ENCODE data around the gene INSR.
"Not testable (repeated sequence)": the region's sequence is repeated elsewhere in the genome, so short reads cannot be mapped to it uniquely, and the experiment has no call there.

Gene INSR

DNA sequence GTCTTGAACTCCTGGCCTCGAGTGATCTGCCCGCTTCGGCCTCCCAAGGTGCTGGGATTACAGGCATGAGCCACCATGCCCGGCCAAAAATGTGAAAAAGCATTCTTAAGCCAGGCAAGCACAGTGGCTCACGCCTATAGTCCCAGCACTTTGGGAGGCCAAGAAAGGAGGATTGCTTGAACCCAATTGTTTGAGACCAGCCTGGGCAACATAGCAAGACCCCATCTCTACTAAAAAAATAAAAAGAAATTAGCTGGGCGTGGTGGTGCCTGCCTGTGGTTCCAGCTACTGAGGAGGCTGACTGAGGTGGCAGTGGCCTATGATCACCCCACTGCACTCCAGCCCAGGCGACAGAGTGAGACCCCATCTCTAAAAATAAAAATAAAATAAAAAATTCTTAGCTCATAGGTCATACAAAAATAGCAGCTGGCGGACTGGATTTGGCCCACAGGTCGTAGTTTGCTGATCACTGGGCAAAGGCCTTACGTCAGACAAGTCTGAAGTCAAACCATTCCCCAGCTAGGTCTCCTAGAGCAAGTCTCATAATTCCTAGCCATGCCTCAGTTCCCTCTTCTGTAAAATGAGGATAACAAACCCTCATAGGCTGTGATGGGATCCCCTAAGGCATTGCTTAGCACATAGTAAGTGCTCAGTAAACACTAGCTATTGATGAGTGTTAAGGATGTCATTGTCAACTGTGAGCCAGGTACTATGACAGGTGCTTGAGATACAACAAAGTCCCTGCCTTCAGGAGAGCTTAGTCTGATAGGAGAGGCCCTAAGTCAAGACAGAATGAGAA, 36.0 kb downstream of the INSR start:
- no peak for DNase-seq (ENCODE audit: low read depth in 1 of 2, low spot score in 1 of 2)

DNA sequence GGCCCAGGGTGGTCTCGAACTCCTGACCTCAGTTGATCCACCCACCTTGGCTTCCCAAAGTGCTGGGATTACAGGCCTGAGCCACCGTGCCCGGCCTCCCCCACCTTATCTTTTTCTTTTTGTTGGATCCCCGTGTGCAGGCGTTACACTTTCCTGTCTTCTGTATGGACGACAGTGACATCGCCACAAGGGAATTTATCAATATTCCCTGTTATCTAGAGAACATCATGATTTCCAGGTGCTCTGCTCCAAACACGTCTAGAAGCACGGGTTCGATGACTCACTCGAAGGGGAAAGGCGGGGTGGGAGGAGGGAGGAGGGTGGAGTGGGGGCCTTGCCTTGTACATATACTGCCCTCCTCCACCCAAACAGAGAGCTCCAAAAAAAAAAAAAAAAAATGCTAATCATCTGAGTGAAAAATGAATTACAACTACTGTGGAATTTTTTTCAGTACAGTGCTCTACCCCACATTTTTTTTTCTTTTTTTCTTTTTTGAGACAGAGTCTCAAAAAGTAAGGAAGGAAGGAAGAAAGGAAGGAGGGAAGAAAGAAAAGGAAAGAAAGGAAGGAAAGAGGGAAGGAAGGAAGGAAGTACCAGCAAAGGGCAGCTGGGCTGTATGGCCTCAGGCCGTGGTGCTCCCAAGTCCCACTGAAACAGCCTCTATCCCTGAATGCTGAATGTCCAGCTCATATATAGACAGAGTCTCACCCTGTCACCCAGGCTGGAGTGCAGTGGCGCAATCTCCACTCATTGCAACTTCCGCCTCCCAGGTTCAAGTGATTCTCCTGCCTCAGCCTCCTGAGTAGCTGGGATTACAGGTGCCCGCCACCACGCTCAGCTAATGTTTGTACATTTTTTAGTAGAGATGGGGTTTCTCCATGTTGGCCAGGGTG, 36.8 kb downstream of the INSR start:
- no peak for DNase-seq (ENCODE audit: low read depth in 1 of 2, low spot score in 1 of 2)

GRCh38 chr19:7255631-7256030, 38.6 kb downstream of the INSR start:
- no peak for DNase-seq (ENCODE audit: low read depth in 1 of 2, low spot score in 1 of 2)

DNA sequence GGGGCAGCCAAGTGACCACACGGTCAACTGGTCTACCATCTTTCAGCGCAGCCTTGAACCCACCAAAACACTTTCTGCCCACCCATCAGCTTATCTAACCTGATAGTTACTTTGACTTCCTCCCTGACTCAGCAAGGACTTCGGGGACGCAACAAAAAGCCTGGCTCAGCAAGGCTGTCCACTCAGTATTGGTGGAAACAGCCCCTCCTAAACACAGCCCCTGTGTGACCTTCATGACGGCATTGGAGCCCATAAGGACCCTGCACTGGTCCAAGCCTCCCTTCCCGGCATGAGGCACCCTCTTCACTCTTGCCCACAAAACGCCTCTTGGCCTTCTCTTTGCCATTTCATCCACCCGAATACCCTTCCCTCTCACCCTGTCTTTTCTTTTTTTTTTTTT, 39.1 kb downstream of the INSR start:
- DNase-seq (ENCODE audit: low read depth in 1 of 2, low spot score in 1 of 2) = no peak

- no peak for DNase-seq (ENCODE audit: low read depth in 1 of 2, low spot score in 1 of 2)
Measured at GRCh38 chr19:7254590-7254989, 39.6 kb downstream of the INSR start.

GRCh38 chr19:7252364-7252763, 41.9 kb downstream of the INSR start:
- DNase-seq (ENCODE audit: low read depth in 1 of 2, low spot score in 1 of 2) = no peak

GRCh38 chr19:7251494-7251893, 42.7 kb downstream of the INSR start:
- no peak for DNase-seq (ENCODE audit: low read depth in 1 of 2, low spot score in 1 of 2)

GRCh38 chr19:7250951-7251350, 43.3 kb downstream of the INSR start:
- DNase-seq (ENCODE audit: low read depth in 1 of 2, low spot score in 1 of 2) = no peak

DNA sequence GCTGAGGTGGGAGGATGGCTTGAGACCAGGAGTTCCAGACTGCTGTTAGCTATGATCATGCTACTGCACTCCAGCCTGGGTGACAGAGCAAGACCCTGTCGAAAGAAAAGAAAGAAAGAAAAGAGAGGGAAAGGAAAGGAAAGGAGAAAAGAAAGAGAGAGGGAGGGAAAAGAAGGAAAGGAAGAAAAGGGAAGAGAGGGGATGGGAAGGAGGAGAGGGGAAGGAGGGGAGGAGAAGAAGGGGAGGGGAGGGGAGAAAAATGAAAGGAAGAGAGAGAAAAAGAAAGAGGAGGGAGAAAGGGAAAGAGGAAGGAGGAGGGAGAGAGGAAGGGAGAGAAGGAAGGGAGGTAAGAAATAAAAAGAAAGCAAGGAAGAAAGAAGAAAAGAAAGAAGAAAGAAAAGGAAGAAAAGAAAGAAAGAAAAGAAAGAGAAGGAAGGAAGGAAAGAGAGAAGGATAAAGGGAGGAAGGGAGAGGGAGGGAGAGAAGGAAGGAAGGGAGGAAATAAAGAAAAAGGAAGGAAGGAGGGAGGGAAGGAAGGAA, 44.1 kb downstream of the INSR start:
- DNase-seq (ENCODE audit: low read depth in 1 of 2, low spot score in 1 of 2) = no peak

DNA sequence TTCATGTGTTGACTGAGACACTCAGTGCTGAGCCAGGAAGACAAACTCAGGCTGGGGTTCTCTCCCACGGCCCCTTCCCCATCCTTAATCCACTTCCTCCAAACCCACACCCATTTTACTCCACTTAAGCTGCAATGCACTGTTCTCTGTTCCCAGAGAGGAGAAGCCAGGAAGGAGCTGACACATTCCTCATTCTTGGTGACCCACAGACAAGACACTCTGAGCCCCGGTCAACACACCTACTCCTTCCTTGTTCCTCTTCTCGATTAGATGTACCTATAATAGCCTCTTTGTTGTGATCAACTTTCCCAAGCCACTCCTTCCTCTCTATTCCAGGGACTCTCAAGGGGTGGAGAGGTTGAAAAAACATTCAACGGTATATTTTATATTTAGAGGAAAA, 47.1 kb downstream of the INSR start:
- DNase-seq (ENCODE audit: low read depth in 1 of 2, low spot score in 1 of 2) = no peak

- DNase-seq (ENCODE audit: low read depth in 1 of 2, low spot score in 1 of 2) = no peak
Measured at GRCh38 chr19:7246601-7247000, 47.6 kb downstream of the INSR start.

DNA sequence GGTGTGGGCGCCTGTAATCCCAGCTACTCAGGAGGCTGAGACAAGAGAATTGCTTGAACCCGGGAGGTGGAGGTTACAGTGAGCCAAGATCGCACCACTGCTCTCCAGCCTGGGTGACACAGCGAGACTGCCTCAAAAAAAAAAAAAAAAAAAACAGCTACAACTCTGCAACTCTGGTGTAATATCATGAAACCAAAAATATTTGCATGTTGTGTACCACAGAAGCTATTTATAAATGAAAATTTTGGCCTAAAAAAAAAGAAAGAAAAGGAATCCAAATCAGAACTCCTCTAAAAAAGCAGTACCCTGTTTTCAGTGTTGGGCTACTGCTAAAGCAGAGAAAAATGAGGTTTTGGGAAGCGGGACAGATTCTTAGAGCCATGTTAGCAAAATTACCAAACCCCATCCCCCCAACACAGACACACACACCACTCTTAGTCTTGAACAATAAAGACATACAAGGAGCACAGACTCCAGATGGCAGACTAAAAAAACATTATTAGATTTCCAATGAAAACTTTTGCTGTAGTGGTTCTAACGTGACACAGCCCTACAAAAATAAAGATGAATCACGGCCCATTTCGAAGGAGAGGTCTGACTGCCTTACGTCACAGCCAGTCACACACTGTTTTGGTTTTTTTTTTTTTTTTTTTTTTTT, 51.5 kb downstream of the INSR start:
- no peak for DNase-seq (ENCODE audit: low read depth in 1 of 2, low spot score in 1 of 2)

DNA sequence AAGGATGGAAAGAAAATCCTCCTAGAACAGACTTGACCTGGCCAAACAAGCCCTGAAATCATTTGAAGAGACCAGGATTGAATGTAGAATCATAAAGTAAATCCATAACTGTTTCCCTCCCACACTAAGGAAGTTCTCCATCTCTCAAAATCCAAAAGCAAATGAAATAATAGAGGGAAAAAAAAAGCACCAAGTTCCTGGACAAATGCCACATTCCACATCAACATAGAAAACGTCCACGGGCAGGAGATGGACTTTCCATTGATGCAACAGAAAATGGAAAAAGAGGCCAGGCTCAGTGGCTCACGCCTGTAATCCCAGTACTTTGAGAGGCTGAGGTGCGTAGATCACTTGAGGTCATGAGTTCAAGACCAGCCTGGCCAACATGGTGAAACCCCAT, 56.2 kb downstream of the INSR start:
- DNase-seq (ENCODE audit: low read depth in 1 of 2, low spot score in 1 of 2) = no peak

DNA sequence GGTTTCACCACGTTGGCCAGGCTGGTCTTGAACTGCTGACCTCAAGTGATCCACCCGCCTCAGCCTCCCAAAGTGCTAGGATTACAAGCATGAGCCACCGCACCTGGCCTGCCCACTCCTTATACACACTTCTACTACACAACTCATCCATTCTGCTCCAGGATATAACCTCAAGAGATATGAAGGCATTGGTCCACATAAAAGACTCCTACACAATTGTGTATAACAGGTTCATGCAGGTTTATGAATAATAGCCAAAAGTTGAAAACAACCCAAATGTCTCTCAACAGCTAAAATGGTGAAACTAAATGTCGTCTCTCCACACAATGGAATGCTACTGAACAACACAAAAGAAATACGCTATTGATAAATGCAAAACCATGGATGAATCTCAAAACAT, 58.1 kb downstream of the INSR start:
- no peak for DNase-seq (ENCODE audit: low read depth in 1 of 2, low spot score in 1 of 2)

- DNase-seq (ENCODE audit: low read depth in 1 of 2, low spot score in 1 of 2) = no peak
Measured at GRCh38 chr19:7230826-7231225, 63.4 kb downstream of the INSR start.

GRCh38 chr19:7229735-7230134, 64.5 kb downstream of the INSR start:
- no peak for DNase-seq (ENCODE audit: low read depth in 1 of 2, low spot score in 1 of 2)

DNA sequence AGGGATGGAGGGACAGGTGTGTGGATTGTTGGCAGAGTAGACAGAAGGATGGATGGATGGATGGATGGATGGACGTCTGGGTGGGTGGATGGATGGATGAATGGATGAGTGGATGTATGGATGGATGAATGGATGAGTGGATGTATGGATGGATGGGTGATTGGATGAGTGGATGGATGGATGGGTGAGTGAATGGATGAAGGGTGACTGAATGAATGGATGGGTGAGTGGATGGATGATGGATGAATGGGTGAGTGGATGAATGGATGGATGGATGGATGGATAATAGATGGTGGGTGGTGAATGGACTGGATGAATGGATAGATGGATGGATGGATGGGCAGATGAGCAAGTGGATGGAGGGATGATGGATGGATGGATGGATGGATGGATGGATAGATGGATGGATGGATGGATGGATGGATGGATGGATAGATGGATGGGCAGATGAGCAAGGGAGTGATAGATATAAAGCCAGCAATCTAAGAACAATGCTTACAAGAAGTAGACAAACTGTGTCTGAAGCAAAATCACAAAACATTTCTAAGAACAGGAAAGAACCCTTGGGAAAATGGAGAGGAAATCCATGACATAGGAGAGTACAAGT, 65.2 kb downstream of the INSR start:
- DNase-seq (ENCODE audit: low read depth in 1 of 2, low spot score in 1 of 2) = no peak

- no peak for DNase-seq (ENCODE audit: low read depth in 1 of 2, low spot score in 1 of 2)
Measured at GRCh38 chr19:7227735-7228134, 66.5 kb downstream of the INSR start.

- DNase-seq (ENCODE audit: low read depth in 1 of 2, low spot score in 1 of 2) = not testable (repeated sequence)
Measured at GRCh38 chr19:7227149-7227548, 67.1 kb downstream of the INSR start.

GRCh38 chr19:7226739-7227138, 67.5 kb downstream of the INSR start:
- no peak for DNase-seq (ENCODE audit: low read depth in 1 of 2, low spot score in 1 of 2)

- DNase-seq (ENCODE audit: low read depth in 1 of 2, low spot score in 1 of 2) = no peak
Measured at GRCh38 chr19:7225741-7226140, 68.5 kb downstream of the INSR start.

Measured in activated T-helper 1 cell treated with anti-CD3 and anti-CD28 coated beads, Interleukin-2, amount 50 U/mL, for 16 hours (primary cell).